ENCODE measurements around the gene SLC7A7.

DNA sequence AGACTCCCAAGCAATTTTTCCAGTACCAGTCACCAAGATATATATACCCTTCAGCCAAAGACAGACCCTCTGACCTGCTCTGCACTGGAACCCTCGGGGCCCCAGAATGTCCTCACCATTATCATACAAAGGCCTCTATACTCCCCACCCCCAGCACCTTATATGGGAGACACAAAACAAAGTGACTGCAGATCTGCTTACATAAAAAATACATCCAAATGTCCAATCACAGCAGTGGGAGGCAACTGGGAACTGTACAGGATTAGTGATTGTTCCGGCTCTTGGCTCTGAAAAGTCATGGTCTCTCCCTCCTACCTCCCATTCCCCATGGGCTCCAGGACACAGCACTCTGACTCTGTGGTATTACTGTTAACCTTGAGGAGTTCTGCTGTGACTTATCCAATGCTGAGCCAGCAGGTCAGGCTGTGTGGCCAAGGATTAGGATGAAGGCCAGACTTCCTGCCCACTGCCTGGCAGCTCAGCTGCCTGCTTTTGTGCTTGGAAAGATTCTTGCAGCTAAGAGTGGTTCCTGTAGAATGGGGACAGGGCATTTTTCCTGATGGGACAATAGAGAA lies 35.0 kb downstream of the SLC7A7 start:
- TF ChIP-seq CTCF (IDR thresholded peaks at IDR 0.05; ENCODE audit: low read length) (no peak), EZH2 (optimal IDR thresholded peaks at IDR 0.05; ENCODE audit: low read depth, low read length) (no peak)
